NCI-H2171 treated with DMSO at 0.1 percent for 48 hours (cell line): ENCODE results near the gene PLA2G4B.

Experiments used
- DNase-seq: peaks from one replicate; lab custom pipeline; 2025; lab: John Stamatoyannopoulos, UW

Gene PLA2G4B

DNA sequence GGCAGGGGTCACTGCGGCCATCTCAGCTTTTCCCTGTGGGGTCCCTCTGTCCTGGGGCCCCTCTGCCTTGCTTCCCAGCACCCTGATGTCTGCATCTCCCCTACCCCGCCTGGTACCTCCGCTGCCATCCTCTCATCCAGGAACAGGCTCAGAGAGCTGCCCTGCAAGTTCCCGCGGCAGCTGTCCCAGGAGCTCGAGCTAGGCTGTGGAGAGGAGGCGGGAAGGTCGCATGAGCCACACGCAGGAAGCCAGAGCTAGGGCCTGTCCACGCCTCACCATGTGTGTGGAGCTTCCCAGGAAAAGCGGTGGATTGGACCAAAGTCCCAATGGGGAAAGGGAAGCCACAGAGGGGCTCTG is 12.5 kb downstream of the PLA2G4B start:
- DNase-seq: peak; percentile 66

DNA sequence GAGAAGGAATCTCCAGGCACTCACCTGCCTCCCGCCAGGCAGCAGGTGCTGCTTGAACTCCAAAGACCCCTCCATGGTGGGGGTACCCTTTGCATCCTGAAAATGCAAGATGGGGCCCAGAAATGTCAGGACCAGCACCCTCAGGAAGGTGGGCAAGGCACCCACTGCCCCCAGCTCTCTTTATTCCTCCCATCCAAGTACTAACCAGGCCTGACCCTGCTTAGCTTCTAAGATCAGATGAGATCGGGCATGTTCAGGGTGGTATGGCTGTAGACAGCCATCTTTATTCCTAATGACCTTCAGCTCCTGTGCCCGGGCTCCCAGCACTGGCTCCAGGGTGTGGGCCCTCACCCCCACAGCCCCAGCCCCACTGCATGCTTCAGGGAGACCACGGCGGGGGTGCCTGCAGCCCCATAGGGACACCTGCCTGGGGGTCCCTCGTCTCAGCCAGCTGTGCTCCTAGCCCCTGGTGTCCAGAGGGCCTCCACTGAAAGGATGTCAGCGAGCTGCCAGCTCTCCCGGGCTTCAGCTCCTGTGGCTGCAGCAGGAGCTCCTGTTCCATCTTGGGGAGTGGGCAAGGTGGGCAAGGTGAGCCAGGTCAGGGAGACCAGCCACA is 13.2 kb downstream of the PLA2G4B start:
- no peak for DNase-seq

DNA sequence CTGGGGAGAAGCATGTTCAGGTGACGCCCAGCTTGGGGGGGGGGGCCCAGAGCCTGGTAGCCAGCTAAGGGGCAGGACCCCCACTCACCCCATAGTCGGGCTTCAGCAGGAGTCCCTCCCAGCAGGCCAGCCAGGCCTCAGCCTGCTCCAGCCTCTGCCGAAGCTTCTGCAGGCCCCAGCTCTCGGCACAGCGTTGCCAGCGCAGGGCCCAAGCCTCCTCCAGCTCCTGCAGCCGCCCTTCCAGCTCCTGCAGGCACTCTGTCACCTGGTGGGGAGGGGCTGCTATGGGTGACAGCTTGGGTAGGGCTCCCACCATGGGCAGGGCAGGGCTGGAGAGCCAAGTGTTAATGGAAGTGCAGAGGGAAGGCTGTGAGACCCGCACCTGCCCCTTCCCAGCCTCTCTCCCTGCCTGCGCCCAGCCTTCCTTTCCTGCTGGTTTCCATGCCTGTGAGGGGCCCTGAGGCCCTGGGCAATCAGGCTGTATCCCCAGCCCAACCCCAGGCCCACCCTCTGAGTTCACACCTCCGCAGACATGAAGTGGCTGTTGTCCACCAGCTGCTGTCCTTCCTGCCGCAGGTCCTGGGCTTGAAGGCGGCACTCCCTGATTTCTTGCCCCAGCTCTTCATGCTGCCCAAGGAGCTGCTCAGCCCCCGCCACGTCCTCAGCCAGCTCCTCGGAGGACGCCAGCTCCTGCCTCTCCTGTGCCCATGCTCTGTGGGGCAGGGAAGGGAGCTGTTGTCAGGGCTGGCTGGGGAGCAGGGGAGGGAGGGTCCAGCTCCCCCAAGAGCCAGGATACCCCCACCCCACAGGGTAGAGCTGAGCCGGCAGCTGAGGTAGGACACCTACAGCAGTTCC is 14.3 kb downstream of the PLA2G4B start:
- peak; percentile 30 for DNase-seq

DNA sequence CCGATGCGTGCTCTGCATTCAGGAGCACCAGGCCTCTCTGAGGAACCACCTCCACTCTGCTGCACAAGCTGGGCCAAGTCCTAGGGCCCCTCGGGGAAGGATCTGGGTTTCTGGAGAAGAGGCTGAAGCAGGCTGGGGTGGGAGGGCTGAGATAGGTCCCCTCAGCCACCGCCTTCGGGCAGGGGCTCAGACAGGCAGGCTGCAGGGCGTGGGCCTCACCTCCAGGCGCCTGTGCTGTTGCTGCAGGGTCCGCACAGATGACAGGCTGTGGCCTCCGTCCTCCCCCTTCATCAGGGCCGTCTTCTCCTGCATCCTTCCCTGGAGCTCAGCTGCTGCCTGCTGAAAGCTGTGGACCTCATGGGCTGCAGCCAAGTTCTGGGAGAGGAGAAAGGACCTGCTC is 15.2 kb downstream of the PLA2G4B start:
- no peak for DNase-seq

DNA sequence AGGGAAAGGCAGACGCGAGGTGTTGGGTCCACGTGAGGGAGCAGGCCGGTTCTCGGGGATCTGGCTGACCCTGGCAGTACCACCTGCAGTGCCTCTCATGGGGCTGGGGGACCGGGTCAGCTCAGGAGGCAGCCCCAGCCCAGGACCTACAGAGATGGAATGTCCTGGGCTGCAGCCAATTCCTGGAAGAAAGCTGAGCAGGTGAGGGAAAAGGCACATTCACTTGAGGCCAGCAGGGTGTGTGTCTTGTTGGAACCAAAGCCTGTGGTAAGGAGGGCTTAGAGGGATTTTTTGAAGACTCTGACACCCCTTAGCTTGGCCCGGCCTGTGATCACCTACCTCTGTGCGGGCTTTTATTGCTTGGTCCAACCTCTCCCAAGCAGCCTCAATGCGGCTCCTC is 15.8 kb downstream of the PLA2G4B start:
- no peak for DNase-seq

DNA sequence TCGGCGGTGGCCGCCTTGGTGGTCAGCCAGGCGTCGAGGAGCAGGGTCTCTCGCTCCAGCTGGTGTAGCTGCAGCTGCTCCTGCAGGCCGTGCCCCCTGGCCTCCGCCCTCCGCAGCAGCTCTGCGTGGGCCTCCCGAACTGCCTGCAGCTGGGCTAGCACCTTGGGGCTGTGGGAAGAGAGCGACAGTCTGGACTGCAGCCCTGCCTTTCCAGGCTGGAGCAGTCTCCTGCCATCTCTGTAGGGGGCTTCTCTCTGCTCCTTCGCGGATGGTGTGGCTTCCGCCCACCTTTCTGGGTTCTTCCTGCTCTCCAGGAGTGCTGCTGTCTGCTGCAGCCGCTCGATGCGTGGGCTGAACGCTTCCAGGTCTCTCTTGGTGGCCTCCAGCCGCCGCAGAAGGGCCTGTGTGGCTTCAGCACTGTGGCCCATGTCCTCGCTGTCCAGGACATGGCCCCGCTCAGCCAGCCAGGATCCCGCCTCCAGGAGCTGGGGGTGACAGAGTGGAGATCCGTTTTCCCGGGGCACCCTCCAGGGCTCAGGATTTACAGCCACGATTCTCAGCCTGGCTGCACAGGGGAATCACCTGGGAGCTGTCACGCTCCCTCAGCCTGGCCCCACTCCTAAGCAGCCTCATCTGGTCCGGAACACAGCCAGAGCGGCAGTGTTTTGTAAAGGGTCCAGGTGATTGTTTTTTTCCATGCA is 16.8 kb downstream of the PLA2G4B start:
- DNase-seq: no peak

DNA sequence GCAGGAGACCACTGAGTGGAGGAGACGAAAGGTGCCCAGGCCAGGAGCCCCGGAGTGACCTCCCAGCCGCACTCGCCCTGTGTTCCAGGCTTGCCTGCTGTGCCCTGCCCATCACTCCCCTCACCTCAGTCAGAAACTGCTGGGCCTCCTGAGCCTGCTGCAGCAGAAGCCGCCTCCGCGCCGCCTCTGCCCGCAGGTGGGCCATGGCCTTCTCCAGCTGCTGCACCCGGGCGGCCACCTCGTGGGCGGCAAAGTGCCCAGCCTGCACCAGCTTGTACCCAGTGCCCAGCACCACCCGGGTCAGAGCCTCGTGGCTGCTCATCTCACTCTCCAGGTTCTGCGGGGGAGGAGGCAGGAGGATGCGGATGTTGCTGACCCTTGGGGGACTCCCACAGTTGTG is 17.6 kb downstream of the PLA2G4B start:
- DNase-seq: no peak

DNA sequence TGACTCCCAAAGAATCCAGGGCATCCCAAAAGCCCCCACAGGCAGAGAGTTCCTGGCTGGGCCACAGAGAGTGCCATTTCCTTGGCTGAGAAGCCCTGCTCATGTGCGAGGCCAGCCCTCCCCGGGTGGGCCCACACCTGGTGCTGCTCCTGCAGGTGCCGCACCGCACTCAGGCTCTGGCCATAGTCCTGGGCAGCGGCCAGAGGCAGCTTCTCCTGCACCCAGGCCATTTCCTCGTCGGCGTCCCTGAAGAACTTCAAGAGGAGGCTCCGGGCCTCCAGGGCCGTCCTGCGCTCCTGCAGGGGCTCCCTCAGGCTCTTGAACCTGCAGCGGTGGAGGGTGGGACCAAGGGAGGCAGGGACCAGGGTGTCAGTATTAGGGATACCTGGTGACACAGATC is 18.1 kb downstream of the PLA2G4B start:
- DNase-seq: no peak

DNA sequence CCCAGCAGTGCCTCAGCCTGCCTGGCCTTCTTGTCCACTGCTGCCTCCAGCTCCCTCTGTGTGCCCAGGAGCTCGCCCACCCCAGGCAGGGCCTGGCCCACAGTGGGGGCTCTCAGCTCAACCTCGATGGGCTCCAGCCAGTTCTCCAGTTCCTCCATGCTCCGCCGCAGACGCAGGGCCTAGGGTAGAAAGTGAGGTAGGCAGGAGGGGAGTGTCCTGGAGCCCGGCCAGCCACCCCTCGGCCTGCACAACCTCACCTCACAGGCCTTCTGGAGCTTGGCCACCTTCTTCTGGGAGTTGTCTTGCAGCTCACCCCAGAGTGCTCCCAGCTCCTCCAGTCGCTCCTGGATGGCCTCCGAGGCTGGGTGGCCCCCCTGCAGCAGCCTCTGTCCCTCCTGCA is 18.7 kb downstream of the PLA2G4B start:
- no peak for DNase-seq

DNA sequence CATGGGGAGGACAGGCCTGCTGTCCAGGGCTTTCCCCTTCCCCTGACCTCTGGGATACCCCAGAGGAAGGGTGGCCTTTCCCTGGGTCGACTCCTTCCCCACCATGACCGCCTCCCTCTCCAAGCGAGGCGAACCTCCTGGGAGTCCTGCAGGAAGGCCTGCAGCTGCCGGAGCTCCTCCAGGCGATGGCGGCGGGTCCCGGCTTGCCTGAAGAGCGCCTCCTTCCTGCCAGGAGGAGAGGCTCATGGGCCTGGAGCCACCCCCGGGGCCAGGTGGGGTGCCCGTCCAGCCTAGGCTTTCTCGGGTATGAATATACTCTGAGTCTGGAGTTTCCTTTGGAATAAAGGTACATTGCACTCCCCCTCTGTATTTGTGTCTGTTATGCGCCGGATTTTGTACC is 20.1 kb downstream of the PLA2G4B start:
- no peak for DNase-seq

DNA sequence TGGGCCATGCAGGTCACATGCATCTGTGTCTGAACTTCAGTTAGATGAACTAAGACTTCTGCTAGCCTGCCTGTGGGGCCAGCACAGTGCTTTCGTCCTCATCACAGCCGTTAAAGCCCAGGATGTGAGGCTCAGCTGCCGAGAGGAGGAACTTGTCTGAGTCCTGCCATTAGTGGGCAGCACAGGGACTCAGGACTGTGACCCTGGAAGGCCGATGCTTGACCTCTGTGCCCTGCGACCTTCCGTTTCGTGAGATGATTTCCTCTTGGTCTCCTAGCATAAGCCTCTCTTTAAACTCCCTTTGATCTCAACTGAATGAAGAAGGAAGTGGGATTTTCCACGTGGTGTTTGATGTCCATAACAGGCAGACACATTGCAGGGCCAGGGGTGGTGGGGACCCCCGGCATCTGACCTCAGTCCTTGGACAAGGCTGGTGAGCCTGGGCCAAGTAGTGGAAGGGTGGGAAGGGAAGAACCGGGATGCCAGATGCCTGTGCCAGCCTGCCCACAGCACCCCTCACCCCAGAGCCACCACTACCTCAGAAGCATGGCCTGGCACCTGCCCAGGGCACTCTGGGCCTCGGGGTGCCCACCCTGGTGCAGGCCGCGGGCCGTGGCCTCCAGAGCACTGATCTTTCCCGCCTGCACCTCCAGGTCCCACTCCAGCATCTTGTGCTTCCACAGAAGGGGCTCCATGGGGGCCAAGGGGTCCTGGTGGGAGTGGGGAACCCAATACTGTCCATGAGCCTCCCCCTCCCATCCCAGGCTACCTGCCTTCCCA is 21.6 kb downstream of the PLA2G4B start:
- DNase-seq: no peak

DNA sequence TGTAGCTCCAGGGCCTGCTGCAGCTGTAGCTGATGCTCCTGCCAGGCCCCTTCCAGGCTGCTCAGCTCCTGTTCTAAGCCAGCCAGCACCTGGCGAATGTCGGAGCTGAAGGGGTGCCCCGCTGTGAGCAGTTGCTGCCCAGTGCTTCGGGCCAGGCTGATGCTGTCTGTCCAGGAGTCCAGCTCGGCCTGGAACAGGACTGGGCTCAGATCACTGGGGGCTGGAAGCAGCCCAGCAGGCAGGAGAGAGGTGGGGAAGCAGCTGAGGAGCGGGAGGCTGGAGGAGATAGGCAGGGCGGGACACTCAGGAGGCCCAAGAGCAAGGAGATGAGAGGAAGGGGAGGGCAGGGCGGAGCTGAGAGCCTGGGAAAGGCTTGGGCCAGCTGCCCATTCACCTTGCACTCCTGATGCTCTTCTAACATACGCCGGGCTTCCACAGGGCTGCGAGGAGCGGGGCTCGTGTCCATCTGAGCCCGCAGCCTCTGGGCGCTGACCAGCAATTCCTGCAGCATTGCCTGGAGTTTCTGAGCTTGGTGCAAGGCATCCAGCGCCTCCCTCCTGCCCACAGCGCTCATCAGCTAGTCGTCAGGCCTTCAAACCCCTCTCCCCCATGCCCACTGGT is 23.2 kb downstream of the PLA2G4B start:
- no peak for DNase-seq

DNA sequence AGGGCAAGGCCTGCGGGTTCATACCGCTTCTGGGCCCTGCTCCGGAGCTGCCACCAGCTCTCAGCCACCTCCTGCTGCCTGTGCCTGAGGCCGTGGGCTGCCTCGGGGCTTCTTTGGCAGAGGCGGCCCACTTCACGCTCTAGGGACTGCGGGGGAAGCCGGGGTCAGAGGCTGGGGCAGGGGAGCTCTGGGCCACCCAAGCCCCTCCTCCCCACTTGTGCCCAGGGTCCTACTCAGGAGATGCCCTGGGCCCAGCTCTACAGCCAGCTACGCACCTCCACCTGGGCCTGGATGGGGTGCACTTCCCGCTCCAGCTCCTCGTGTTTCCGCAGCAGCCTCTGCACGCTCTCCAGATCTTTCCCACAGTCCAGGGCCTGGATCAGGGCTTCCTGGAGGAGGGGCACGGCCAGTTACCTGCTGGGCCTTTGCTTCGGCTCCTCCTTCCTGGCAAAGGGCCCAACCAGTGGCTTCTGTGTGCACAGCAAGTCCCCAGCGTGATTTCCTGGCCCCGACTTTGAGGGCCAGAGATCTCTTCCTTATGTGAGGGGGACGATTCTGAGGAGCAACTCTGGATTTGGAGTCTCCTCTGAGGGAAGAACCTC is 24.0 kb downstream of the PLA2G4B start:
- no peak for DNase-seq

DNA sequence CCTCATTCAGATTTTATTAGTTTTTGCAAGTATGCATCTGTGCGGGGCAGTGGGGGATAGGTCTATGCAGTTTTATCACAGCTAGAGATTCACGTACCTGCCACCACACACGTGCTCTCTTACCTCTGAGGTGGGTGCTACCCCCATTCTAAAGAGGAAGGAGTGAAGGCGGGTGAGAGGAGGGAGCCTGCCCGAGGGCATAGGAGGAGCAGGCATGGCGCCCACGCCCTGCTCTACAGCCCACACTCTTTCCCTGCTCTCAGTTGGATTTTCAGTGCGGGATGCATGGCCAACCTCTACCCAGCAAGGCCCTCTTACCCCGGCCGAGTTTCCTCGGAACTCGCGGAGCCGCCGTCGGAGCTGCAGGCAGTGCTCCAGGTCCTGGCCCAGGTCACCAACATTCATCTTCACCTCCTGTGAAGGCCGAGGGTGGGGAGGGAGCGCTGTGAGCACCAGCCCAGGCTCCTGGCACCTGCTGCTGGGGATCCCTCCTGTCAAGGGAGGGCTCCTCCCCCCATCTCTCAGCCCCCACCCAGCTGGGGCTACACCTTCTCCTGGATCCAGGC is 26.9 kb downstream of the PLA2G4B start:
- no peak for DNase-seq

DNA sequence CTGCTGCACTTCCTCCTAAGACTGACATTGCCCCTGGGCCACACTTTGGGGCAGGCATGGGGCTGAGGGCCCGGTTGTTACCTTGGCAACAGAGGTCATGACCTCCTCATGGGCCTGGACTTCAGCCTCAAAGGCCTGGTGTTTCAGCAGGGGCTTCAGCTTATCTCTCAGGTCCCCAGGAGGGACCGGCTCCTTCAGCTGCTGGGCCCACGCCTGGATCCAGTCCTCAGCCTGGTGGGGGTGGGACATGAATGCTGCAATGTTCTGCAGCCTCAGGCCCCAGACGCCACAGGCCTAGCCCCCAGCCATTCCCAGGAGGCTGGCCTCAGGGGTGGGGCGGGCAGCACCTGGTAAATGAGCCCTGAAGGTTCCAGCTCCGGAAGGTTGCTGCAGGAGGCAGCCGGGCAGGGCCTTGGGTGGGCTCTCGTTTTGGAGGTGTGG is 27.6 kb downstream of the PLA2G4B start:
- DNase-seq: no peak

DNA sequence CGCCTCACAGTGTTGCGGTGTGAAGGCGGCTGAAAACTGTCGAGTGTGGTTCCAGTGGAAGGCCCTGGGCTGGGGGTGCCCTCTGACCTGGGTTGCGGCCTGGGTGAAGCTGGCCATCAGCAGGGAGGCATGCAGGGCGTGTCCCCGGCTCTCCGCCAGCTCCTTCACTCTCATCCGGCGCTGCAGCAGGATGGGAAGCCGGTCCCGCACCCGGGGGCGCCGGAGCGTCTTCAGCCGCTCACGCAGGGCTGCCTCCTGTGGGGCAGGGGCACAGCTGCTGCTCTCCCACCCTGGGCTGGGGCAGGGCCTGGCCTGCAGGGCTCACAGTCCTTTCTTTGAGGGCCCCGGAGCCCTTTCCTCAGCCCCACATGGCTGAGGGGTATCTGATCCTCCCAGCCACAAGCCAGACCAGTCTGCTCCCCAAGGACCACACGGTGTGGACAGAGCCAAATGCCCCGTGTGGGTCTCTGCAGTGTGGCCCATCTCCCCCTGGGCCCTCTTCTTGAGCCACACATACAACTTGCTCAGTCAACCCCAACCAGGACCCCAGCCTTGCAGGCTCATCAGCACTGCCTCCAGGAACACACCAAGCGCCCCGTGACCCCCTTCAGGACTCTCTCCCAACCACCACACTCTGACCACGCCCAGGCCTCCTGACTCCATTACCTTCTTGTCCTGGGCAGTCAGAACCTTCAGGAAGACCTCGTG is 28.4 kb downstream of the PLA2G4B start:
- no peak for DNase-seq

DNA sequence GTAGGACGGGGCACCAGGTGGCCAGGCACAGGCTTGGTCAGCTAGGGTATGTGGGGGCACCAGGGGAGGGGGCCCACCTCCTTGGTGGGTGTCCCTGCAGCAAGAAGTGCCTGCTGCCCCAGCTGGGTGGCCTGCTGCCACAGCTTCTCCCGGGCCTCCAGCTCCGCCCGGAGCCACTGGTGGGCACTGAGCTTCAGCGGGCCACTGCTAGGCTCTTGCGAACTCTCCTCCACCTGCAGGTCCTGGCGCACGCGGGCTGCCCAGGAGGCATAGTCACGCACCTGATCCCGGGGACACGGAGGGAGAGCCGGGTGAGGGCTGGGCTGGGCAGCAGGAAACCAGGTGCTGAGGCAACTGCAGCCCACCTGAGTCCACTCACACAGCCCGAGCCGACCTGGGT is 29.7 kb downstream of the PLA2G4B start:
- DNase-seq: no peak

DNA sequence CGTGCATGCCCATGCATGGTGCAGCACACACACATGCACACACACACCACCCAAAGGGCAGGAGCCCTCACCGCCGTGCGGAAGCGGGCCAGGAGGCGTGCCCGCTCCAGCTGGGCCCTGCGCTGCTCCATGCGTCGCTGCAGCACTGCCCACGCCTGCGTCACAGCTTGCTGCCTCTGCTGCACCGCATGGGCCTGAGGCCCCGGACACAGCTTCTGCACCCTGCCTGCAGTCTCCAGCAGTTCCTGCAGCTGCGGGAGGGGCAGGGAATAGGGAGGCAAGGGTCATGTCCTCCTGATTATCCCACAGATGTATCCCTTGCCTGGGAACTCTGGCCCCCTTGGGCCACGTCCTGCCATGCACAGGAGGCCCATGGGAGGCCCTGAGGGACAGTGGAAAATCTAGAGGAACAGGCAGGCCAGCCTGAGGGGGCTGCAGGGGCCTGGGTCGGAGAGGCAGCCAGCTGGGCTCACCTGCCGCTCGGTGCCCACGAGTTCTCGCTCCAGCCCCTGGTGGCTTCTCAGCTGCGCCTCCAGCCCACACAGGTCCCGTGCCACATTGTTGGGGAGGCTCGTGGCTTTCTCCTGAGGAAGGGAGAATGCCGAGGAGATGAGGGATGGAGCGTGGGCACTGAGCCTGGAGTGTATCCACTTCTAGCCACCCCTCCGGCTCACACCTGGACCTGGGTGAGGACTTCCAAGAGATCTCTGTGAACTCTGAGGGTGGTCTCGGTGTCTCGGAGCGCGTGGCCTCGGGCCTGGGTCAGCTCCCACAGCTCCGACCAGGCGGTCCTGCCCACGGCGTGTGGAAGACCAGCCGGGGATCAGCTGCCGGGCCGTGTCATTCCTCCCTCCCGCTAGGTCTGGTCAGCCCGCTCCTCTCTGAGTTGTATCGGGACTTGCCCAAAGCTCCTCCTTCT is 31.4 kb downstream of the PLA2G4B start:
- no peak for DNase-seq

DNA sequence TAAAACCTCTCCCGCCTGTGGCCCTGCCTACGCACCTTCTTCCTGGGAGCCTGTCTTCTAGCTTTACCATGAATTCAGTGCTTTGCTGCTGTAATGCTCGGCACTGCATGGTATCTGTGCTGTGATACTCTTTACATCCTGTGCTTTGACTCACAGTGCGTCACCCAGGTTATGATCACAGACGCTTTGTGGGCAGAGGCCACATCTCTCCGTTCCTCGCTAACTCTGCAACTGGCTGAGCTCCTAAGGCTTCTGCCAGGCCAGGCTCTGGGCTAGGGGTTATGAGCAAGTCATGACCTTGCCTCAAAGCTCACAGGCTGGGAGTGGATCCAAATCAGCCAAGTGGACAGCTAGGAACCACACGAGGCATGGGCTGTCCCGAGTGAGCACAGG is 32.0 kb downstream of the PLA2G4B start:
- no peak for DNase-seq
